HFFc6 (cell line): Measurements from ENCODE around the gene ARHGAP24. TPM values are rescaled to one million over a fixed set of nuclear protein-coding genes. Genes with fewer than 3 reads are reported as not detected.

ENCODE experiments used
- DNase-seq: peaks from one replicate; pipeline ENCODE4 v3.0.0-alpha.2; 2018
- H3K27ac Mint-ChIP-seq: 2 replicates; pipeline ENCODE4 v1.8.0; 2020; ENCODE audit warnings: mild to moderate bottlenecking, mixed read lengths
- H3K27me3 Mint-ChIP-seq: 2 replicates; pipeline ENCODE4 v1.8.0; 2021; ENCODE audit warnings: mild to moderate bottlenecking, moderate library complexity, mixed read lengths; ENCODE audit not compliant: insufficient read depth
- H3K36me3 Mint-ChIP-seq: 2 replicates; pipeline ENCODE4 v1.8.0; 2021; ENCODE audit warnings: low read depth, mixed read lengths
- H3K4me1 Mint-ChIP-seq: 2 replicates; pipeline ENCODE4 v1.8.0; 2020; ENCODE audit warnings: low read depth, mixed read lengths
- H3K4me3 Mint-ChIP-seq: 2 replicates; pipeline ENCODE4 v1.8.0; 2020; ENCODE audit warnings: mild to moderate bottlenecking, moderate library complexity, mixed read lengths
- H3K9me3 Mint-ChIP-seq: 2 replicates; pipeline ENCODE4 v1.8.0; 2020; ENCODE audit warnings: mild to moderate bottlenecking, mixed read lengths
- total RNA-seq, 6 experiments: library from RNA; stranded (reverse); fragmentation: NEBNext Ultra II Directional; extraction: Animal tissue kit (Norgen Biotek cat#: 25700); gene quantifications; 2 replicates in 1 of 6; 3 replicates in 5 of 6; pipeline ENCODE4 v1.2.3, GENCODE V29; 2021
- TF ChIP-seq, protein P1 (sequence below): fragments of 200-600 bp; sonication (generic); IDR thresholded peaks from 2 replicates; pipeline ENCODE4 v1.5.0; 2021; ENCODE audit warnings: antibody characterized with exemption, mild to moderate bottlenecking

The ARHGAP24 gene
- total RNA-seq, 6 experiments from 2014 or later = 13.6 to 28.3 (median 15.2) TPM

DNA sequence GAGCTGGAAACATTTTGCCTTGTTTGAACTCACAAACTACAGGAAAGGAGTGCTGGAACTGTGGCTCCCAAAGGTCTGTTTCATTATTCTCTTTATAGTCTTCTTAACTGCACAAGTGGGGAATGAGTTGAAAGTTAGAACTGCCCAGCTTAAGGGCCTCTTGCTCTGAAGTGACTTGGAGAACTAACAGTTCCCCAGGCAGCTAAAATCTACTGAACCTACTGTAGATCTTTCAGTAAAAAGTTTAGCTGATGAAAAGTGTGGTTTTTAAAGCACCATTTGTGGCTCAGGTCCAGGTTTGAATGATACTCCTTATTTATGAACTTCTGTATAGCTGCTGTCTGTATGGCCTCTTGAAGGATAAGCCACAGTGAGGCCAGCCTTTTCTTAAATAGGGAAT is 531.1 kb downstream of the ARHGAP24 start:
- TF ChIP-seq, protein P1, sequence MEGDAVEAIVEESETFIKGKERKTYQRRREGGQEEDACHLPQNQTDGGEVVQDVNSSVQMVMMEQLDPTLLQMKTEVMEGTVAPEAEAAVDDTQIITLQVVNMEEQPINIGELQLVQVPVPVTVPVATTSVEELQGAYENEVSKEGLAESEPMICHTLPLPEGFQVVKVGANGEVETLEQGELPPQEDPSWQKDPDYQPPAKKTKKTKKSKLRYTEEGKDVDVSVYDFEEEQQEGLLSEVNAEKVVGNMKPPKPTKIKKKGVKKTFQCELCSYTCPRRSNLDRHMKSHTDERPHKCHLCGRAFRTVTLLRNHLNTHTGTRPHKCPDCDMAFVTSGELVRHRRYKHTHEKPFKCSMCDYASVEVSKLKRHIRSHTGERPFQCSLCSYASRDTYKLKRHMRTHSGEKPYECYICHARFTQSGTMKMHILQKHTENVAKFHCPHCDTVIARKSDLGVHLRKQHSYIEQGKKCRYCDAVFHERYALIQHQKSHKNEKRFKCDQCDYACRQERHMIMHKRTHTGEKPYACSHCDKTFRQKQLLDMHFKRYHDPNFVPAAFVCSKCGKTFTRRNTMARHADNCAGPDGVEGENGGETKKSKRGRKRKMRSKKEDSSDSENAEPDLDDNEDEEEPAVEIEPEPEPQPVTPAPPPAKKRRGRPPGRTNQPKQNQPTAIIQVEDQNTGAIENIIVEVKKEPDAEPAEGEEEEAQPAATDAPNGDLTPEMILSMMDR = no peak
- no peak overlapping the region for H3K4me3 Mint-ChIP-seq
- no peaks in the 10 kb centered on the region for H3K27me3 Mint-ChIP-seq
- peaks cover 9% of the 10 kb centered on the region for H3K36me3 Mint-ChIP-seq
- H3K9me3 Mint-ChIP-seq = no peaks in the 10 kb centered on the region
- peaks cover 6% of the 10 kb centered on the region for H3K4me1 Mint-ChIP-seq
- DNase-seq = no peak
- H3K27ac Mint-ChIP-seq = no peak overlapping the region

DNA sequence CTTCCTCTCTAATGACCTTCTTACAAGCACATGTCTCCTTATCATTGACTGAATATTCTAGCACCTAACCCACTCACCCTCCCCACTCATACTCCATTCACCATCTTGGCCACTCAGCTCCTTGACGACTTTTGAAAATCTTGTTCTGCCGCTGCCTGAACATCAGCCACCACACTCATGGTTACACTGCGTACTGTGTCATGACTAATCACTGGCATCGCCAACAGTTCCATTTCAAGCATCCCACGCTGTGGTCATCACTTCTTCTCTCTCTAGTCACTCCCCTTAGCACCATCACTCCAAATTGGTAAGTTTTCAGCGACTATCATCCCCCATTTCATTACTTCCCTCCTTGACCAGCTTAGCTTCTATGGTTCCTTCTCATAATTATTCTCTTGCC is 532.1 kb downstream of the ARHGAP24 start:
- TF ChIP-seq, protein P1 = no peak
- Mint-ChIP-seq H3K4me1 (peaks cover 16% of the 10 kb centered on the region), H3K36me3 (peaks cover 9% of the 10 kb centered on the region), H3K9me3 (no peaks in the 10 kb centered on the region), H3K4me3 (no peak overlapping the region), H3K27ac (no peak overlapping the region), H3K27me3 (no peaks in the 10 kb centered on the region)
- DNase-seq = no peak

GRCh38 chr4:86011117-86011516 is 536.2 kb downstream of the ARHGAP24 start:
- Mint-ChIP-seq H3K4me3 (no peak overlapping the region), H3K4me1 (peaks cover 57% of the 10 kb centered on the region), H3K27me3 (no peaks in the 10 kb centered on the region), H3K36me3 (no peaks in the 10 kb centered on the region; the same call in 1 of the 2 replicates), H3K9me3 (no peaks in the 10 kb centered on the region), H3K27ac (peak overlapping the region; percentile 34; the same call in 1 of the 2 replicates)
- peak; percentile 87 for DNase-seq
- TF ChIP-seq, protein P1 = no peak

- H3K4me3 Mint-ChIP-seq = peak overlapping the region; percentile 35; the same call in 1 of the 2 replicates
- no peaks in the 10 kb centered on the region for H3K9me3 Mint-ChIP-seq
- peaks cover 59% of the 10 kb centered on the region for H3K4me1 Mint-ChIP-seq
Observed at GRCh38 chr4:86013621-86014020, 538.7 kb downstream of the ARHGAP24 start.

DNA sequence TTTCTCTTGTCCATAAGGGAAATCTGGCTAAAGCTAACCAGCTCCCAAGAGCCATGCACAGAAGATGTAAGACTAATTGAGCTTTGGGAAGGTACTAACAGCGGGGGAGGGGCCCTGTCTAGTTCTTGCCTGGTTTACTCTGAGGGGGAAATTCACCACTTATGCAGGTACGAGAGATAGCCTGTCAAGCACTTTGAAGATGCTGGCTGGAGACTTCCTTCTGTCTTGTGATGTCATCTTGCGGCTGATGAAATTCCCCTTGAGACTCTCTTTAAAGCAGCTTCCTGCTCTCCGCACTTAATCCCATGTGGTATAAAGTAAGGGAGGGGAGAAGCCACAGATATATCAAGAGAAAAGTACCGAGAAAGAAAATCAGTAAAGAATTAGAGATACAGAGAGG is 539.6 kb downstream of the ARHGAP24 start:
- Mint-ChIP-seq H3K4me3 (no peak overlapping the region), H3K4me1 (peaks cover 59% of the 10 kb centered on the region), H3K27ac (no peak overlapping the region), H3K36me3 (no peaks in the 10 kb centered on the region; the same call in 1 of the 2 replicates), H3K27me3 (no peaks in the 10 kb centered on the region), H3K9me3 (no peaks in the 10 kb centered on the region)
- TF ChIP-seq, protein P1 = no peak
- no peak for DNase-seq

More at GRCh38 chr4:86013621-86014020, 538.7 kb downstream of the ARHGAP24 start:
- TF ChIP-seq, protein P1 = no peak
- H3K27me3 Mint-ChIP-seq = no peaks in the 10 kb centered on the region
- no peak overlapping the region for H3K27ac Mint-ChIP-seq
- H3K36me3 Mint-ChIP-seq = no peaks in the 10 kb centered on the region; the same call in 1 of the 2 replicates
- DNase-seq = peak; percentile 33
